ENCODE results near the gene LMO3.
"Not testable (repeated sequence)": the region's sequence is repeated elsewhere in the genome, so short reads cannot be mapped to it uniquely, and the experiment has no call there.

LMO3 gene

GRCh38 chr12:16545836-16546235 lies 60.1 kb downstream of the LMO3 start:
- DNase-seq (ENCODE audit: low read depth, low spot score): no peak

DNA sequence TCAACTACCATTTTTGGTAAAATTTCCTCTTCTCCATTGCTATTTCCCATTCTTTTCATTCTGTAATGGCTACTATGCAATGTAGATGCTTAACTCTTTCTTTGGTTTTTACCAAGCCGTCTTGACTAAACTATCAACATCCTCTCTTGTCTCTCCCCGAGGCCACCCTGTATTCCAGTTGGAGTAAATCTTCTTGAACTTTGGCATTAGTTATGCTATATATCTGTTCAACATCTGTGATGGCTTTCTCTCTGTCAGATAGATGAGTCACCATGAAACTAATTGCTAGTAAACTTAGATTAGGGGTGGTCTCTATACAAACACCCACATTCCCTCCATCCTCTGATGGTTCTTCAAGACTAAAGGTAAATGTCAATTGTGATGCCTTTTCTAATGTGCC lies 63.4 kb downstream of the LMO3 start:
- no peak for DNase-seq (ENCODE audit: low read depth, low spot score)

GRCh38 chr12:16537652-16538051 lies 68.3 kb downstream of the LMO3 start:
- DNase-seq (ENCODE audit: low read depth, low spot score): not testable (repeated sequence)

- no peak for DNase-seq (ENCODE audit: low read depth, low spot score)
Measured at GRCh38 chr12:16531621-16532020, 74.3 kb downstream of the LMO3 start.

GRCh38 chr12:16530268-16530850 lies 75.6 kb downstream of the LMO3 start:
- no peak for DNase-seq (ENCODE audit: low read depth, low spot score)

DNA sequence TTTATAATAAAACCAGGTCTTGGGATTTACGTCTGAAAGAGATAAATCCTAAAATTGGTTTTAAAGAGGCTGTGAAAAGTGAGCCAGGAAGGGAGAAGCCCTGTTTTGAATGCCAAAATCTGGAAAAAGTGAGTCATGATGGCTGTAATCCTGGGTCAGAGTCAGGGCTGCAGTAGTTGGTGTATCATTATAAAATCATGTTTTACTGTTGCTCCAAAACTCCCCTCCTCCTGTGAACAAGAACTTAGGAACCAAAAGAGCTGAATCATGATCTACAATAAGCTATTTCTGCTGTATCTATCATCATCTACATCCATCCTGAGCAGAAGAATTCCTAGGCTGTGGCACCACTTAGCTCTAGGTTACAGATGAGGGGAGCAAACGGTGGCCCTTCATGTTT lies 79.3 kb downstream of the LMO3 start:
- no peak for DNase-seq (ENCODE audit: low read depth, low spot score)

GRCh38 chr12:16524378-16524777 lies 81.6 kb downstream of the LMO3 start:
- DNase-seq (ENCODE audit: low read depth, low spot score): no peak

DNA sequence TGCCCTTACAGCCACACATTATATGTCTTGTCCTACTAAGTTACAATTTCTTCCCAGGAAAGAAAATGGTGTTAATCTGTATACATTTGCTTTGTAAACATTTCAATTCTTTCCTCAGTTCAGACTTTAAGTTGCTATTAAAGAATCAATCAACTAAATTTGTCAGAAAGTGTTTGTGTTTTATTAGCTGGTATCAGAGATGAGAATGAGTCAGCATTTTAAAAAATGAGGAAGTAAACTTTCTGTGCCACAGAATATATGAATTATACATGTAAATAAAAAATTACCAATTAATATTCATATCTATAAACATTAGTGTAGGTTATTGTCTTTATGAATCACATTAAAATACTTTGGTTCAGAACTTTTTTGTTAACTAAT lies 82.0 kb downstream of the LMO3 start:
- DNase-seq (ENCODE audit: low read depth, low spot score): no peak

- DNase-seq (ENCODE audit: low read depth, low spot score): no peak
Measured at GRCh38 chr12:16523284-16523950, 82.5 kb downstream of the LMO3 start.

DNA sequence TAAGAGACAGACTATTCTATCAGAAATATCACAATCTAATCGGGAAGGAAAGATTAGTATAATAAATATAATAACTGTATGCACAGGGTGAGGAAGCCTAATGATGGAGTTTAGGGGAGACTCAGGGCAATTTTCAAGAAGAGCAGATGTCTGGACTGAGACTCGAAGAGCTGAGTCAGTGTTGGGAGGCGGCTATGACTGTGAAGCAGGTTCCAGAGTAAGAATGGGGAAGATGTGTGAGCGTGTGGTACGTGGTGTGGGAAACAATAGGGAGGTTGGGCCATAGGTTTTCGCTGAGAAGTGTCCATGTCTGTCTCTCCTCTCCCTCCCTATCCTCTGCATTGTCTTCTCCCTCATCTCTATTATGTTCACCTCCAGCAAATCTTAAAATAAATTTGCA lies 85.6 kb downstream of the LMO3 start:
- no peak for DNase-seq (ENCODE audit: low read depth, low spot score)

GRCh38 chr12:16515666-16516065 lies 90.3 kb downstream of the LMO3 start:
- DNase-seq (ENCODE audit: low read depth, low spot score): no peak

DNA sequence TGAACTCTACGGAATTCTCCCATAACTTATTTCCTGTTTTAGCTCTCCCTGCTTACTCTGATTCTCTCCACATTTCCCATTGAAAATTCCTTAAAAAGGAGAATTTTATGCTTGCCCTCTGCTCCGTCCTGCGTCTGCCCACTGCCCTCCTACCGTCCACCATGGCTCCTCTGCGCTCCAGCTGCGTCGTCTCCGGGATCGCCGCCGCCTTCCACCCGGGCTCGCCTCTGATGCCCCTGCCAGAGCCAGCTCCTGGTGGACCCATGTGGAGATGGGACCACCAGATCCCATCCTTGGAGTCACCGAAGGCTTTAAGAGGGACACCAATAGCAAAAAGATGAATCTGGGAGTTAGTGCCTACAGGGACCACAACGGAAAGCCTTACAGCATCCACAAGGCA lies 92.7 kb downstream of the LMO3 start:
- DNase-seq (ENCODE audit: low read depth, low spot score): no peak

GRCh38 chr12:16509411-16509810 lies 96.6 kb downstream of the LMO3 start:
- no peak for DNase-seq (ENCODE audit: low read depth, low spot score)

DNA sequence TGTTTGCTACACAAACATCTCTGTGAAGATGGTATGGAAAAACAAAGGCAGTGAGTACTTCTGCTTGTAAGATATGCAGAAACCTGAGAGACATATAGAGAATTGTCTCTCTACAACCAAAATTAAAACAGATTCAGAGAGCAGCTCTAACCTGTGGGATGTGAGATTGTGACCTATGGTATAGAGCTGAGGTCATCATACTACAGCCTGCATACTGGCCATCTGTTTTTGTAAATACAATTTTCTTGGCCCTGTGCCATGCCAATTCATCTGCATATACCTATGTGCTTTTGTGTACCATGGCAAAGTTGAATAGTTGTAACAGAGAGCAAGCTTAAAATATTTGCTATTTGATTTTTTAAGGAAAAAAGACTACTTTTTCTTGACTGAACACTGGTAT lies 99.6 kb downstream of the LMO3 start:
- DNase-seq (ENCODE audit: low read depth, low spot score): no peak

- no peak for DNase-seq (ENCODE audit: low read depth, low spot score)
Measured at GRCh38 chr12:16504200-16504599, 101.8 kb downstream of the LMO3 start.

- DNase-seq (ENCODE audit: low read depth, low spot score): no peak
Measured at GRCh38 chr12:16499611-16500010, 106.4 kb downstream of the LMO3 start.
